ENCODE measurements around the gene RALGAPA1.
A peak's percentile ranks its signal among the peaks of the same experiment; 100 is the strongest.

The RALGAPA1 gene

GRCh38 chr14:35535483-35536112 lies 273.5 kb downstream of the RALGAPA1 start:
- DNase-seq (ENCODE audit: low read depth): no peak

- DNase-seq (ENCODE audit: low read depth): peak; percentile 40
These were observed 274.1 kb downstream of the RALGAPA1 start for GRCh38 chr14:35534873-35535482.

DNA sequence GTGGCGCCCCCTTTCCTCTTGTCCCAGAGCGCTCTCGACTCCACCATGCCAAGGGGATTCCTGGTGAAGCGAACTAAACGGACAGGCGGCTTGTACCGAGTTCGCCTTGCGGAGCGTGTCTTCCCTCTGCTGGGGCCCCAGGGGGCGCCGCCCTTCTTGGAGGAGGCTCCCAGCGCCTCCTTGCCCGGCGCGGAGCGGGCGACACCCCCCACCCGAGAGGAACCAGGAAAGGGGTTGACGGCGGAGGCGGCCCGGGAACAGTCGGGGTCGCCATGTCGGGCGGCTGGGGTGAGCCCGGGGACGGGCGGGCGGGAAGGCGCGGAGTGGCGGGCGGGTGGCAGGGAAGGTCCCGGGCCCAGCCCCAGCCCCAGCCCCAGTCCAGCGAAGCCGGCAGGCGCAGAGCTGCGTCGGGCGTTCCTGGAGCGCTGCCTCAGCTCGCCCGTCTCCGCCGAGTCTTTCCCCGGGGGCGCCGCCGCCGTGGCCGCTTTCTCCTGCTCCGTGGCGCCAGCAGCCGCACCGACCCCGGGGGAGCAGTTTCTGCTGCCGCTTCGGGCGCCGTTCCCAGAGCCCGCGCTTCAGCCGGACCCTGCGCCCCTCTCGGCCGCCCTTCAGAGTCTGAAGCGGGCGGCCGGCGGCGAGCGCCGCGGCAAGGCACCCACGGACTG lies 274.8 kb downstream of the RALGAPA1 start:
- no peak for DNase-seq (ENCODE audit: low read depth)

GRCh38 chr14:35533357-35534207 lies 275.5 kb downstream of the RALGAPA1 start, which contains the start of gene INSM2:
Gene INSM2, plus strand, starts transcription at chr14:35534164. Its CDS starts 89 bp downstream, at chr14:35534253.
- peak; percentile 27 for DNase-seq (ENCODE audit: low read depth)

- DNase-seq (ENCODE audit: low read depth): no peak
These were observed 276.2 kb downstream of the RALGAPA1 start for GRCh38 chr14:35532783-35533356.

GRCh38 chr14:35531960-35532747 lies 276.9 kb downstream of the RALGAPA1 start:
- no peak for DNase-seq (ENCODE audit: low read depth)

DNA sequence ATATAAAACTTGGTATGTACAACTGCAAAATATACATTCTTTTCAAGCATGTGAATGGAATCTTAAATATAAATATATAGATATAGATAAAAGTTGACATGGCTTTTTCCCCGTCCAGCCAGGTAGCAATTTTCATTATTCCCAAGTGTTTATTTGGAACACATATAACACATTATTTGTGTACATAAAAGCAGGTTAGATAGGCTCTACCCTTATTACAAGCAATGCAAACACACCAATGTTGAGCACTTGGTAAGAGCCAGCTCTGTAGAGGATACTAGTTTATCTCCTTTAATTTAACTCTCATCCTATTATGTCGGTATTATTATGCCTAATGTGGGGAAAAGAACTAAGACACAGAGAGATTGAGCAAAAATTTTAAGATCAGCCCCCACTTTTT lies 282.1 kb downstream of the RALGAPA1 start:
- no peak for DNase-seq (ENCODE audit: low read depth)

- DNase-seq (ENCODE audit: low read depth): no peak
These were observed 283.4 kb downstream of the RALGAPA1 start for GRCh38 chr14:35525695-35526094.

DNA sequence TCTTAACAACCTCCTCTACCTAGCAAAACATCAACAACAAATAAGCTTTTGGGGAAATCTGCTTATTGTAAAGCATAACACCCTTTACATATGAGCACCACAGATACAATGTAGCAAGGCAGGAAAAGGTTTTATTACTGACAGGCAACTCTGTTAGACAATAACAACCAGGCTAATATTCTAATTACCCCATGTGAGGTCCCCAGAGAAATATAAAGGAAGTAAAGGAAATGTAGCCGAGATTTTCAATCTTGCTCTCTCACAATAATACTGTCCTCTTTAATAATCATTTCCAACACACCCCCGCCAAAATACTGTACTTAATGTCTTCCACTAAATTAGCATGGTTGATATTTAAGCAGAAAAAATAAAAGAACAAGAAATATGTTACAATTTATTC lies 289.1 kb downstream of the RALGAPA1 start:
- no peak for DNase-seq (ENCODE audit: low read depth)

- DNase-seq (ENCODE audit: low read depth): no peak
These were observed 293.2 kb downstream of the RALGAPA1 start for GRCh38 chr14:35515916-35516315.

- no peak for DNase-seq (ENCODE audit: low read depth)
These were observed 296.3 kb downstream of the RALGAPA1 start for GRCh38 chr14:35512765-35513164.

DNA sequence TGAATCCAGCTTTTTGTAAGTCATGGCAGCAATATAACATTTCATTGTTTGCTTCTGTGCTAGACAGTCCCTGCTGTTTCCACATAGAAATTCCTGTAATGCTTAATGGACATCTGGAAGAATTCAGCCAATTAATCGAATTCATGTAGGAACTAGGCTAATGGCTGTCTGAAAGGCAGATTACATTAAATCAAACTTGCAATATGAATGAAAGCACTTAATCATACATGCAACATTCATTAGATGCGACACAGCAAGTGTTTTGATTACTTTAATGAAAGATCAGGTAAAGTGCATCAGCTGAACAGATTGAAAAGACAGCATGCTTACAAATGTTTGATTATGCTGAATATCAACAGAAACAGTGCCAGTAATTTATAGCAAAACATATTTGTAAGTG lies 299.2 kb downstream of the RALGAPA1 start:
- DNase-seq (ENCODE audit: low read depth): no peak

GRCh38 chr14:35506927-35507326 lies 302.2 kb downstream of the RALGAPA1 start:
- no peak for DNase-seq (ENCODE audit: low read depth)

- no peak for DNase-seq (ENCODE audit: low read depth)
These were observed 302.6 kb downstream of the RALGAPA1 start for GRCh38 chr14:35506461-35506860.

- DNase-seq (ENCODE audit: low read depth): no peak
These were observed 304.8 kb downstream of the RALGAPA1 start for GRCh38 chr14:35504260-35504659.

DNA sequence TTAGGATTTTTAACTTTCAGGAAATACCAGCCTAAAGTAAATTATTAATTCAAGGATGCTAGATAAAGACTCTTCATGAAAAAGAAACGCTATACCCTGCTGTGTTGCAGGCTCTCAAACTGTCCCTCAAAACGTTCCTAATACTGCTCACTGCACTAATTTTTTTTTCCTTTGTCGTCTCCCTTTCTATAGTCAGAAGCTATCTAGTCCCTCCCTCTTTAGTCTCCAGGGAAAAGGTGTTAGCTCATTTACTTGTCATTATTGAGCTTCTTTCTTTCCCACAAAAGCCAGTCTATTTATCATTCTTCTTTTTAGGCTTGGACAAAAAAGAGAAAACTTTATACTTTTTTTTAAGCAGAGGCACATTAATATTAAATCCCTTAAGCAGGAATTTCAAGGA lies 305.4 kb downstream of the RALGAPA1 start:
- no peak for DNase-seq (ENCODE audit: low read depth)

GRCh38 chr14:35499180-35499579 lies 309.9 kb downstream of the RALGAPA1 start:
- no peak for DNase-seq (ENCODE audit: low read depth)

DNA sequence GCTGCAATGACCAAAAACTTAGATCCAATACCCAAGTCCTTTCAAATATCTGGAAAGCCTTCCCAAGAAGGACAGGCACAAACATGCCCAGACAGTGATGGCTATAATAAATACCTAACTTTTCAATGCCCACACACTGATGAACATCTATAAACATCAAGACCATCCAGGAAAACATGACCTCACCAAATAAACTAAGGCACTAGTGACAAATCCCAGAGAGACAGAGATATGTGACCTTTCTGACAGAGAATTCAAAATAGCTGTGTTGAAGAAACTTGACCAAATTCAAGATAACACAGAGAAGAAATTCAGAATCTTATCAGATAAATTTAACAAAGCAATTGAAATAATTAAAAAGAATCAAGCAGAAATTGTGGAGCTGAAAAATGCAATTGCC lies 313.8 kb downstream of the RALGAPA1 start:
- DNase-seq (ENCODE audit: low read depth): no peak

DNA sequence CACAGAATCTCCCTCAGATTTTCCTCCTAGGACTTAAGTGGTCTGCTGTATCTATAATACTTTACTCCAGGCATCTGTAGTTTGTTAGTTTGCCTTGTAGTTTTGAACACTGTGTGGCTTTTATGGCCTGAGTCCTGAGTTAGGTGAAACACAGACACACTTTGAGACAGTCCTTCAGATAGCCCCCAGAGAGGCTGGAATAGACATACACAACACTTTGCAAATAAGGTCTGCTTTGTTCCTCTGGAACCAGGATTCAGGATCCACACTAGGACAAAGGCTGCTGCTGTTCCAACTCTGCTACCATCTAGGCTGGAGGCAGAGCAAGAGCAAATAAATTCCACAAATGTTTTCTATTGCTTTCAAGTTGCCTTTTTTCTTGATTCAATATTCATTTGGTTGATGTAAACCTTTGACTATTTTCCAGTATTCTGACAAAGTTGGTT lies 316.5 kb downstream of the RALGAPA1 start:
- no peak for DNase-seq (ENCODE audit: low read depth)

Measured in T follicular helper cell (primary cell).